RWPE2 (cell line): Measurements from ENCODE around the gene SH3RF1.

ENCODE experiments used
- ATAC-seq: fragments of 200-7000 bp; cut with Tn5 transposase; 3 replicates; pipeline ENCODE4 v1.9.1; 2021; ENCODE audit warnings: low read depth
- DNase-seq: peaks from one replicate; pipeline ENCODE4 v3.0.0-alpha.2; 2020; ENCODE audit warnings: low spot score
- H3K27ac ChIP-seq: fragments of 450-650 bp; 2 replicates; pipeline ENCODE4 v1.5.1; 2017; ENCODE audit warnings: mild to moderate bottlenecking; ENCODE audit not compliant: poor library complexity, severe bottlenecking
- H3K27me3 ChIP-seq: fragments of 250-450 bp; sonication (Bioruptor Pico); 2 replicates; pipeline ENCODE4 v1.5.1; 2021; ENCODE audit warnings: mild to moderate bottlenecking, moderate library complexity; ENCODE audit not compliant: insufficient read depth, poor library complexity, severe bottlenecking
- H3K36me3 ChIP-seq: fragments of 250-450 bp; sonication (Bioruptor Pico); 2 replicates; pipeline ENCODE4 v1.5.1; 2020; ENCODE audit warnings: low read depth, mild to moderate bottlenecking, moderate library complexity
- H3K4me1 ChIP-seq: fragments of 250-450 bp; sonication (Bioruptor Pico); 2 replicates; pipeline ENCODE4 v1.5.1; 2021; ENCODE audit warnings: mild to moderate bottlenecking, moderate library complexity; ENCODE audit not compliant: insufficient read depth, poor library complexity, severe bottlenecking
- H3K4me3 ChIP-seq: fragments of 250-450 bp; sonication (Bioruptor Pico); 2 replicates; pipeline ENCODE4 v1.5.1; 2021; ENCODE audit warnings: mild to moderate bottlenecking, moderate library complexity; ENCODE audit not compliant: severe bottlenecking
- H3K9me3 ChIP-seq: fragments of 250-450 bp; sonication (Bioruptor Pico); 2 replicates; pipeline ENCODE4 v1.5.1; 2021; ENCODE audit warnings: mild to moderate bottlenecking, moderate library complexity; ENCODE audit not compliant: severe bottlenecking
- TF ChIP-seq, protein P1 (sequence below): fragments of 450-650 bp; IDR thresholded peaks from one replicate; pipeline ENCODE4 v1.5.1; 2017; ENCODE audit warnings: mild to moderate bottlenecking, moderate library complexity; ENCODE audit not compliant: poor library complexity, severe bottlenecking

Gene SH3RF1

DNA sequence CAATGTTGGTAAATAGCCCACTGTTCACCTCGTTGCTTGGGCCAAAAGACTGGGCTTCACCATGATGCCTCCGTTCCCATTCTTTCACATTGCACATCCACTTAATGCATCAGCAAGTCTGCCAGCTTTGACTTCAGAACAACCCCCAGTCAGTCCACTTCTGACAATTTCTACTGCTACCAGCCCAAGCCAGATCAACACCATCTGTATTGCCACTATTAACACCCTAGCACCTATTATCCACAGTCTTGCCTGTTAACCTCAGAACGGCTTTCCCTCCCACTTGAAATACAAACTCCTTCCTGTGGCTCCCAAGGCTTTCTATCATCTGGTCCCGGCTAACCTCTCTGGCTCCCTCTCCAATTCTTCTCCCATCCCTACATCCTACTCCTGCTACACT lies 95.7 kb downstream of the SH3RF1 start:
- no peak for DNase-seq
- no peak for ATAC-seq
- Histone ChIP-seq H3K27me3 (no peaks in the 10 kb centered on the region), H3K36me3 (no peaks in the 10 kb centered on the region), H3K9me3 (no peaks in the 10 kb centered on the region), H3K27ac (no peak overlapping the region), H3K4me1 (peaks cover 3% of the 10 kb centered on the region), H3K4me3 (no peak overlapping the region)
- TF ChIP-seq, protein P1, sequence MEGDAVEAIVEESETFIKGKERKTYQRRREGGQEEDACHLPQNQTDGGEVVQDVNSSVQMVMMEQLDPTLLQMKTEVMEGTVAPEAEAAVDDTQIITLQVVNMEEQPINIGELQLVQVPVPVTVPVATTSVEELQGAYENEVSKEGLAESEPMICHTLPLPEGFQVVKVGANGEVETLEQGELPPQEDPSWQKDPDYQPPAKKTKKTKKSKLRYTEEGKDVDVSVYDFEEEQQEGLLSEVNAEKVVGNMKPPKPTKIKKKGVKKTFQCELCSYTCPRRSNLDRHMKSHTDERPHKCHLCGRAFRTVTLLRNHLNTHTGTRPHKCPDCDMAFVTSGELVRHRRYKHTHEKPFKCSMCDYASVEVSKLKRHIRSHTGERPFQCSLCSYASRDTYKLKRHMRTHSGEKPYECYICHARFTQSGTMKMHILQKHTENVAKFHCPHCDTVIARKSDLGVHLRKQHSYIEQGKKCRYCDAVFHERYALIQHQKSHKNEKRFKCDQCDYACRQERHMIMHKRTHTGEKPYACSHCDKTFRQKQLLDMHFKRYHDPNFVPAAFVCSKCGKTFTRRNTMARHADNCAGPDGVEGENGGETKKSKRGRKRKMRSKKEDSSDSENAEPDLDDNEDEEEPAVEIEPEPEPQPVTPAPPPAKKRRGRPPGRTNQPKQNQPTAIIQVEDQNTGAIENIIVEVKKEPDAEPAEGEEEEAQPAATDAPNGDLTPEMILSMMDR, result no peak

DNA sequence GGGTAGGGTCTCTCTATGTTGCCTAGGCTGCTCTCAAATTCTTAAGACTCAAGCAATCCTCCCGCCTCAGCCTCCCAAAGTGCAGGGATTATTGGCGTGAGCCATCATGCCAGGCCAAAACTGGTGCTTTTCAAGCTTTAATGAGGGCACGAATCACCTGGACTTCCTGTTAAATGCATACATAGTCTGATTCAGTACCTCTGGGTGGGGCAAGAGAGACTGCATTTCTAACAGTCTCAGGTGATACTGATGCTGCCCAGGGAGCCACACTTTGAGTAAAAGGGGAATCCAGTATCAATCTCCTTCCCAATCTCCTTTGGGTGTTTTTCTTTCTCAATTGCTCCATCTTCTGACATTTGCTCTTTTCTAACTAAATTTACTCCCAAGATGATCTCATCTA lies 96.5 kb downstream of the SH3RF1 start:
- peaks cover 3% of the 10 kb centered on the region for H3K4me1 ChIP-seq
- H3K27ac ChIP-seq, result no peak overlapping the region
- DNase-seq (no peak), ATAC-seq (peak; percentile 74)
- H3K36me3 ChIP-seq, result no peaks in the 10 kb centered on the region
- no peaks in the 10 kb centered on the region for H3K9me3 ChIP-seq
- TF ChIP-seq, protein P1, result no peak
- no peak overlapping the region for H3K4me3 ChIP-seq
- no peaks in the 10 kb centered on the region for H3K27me3 ChIP-seq

DNA sequence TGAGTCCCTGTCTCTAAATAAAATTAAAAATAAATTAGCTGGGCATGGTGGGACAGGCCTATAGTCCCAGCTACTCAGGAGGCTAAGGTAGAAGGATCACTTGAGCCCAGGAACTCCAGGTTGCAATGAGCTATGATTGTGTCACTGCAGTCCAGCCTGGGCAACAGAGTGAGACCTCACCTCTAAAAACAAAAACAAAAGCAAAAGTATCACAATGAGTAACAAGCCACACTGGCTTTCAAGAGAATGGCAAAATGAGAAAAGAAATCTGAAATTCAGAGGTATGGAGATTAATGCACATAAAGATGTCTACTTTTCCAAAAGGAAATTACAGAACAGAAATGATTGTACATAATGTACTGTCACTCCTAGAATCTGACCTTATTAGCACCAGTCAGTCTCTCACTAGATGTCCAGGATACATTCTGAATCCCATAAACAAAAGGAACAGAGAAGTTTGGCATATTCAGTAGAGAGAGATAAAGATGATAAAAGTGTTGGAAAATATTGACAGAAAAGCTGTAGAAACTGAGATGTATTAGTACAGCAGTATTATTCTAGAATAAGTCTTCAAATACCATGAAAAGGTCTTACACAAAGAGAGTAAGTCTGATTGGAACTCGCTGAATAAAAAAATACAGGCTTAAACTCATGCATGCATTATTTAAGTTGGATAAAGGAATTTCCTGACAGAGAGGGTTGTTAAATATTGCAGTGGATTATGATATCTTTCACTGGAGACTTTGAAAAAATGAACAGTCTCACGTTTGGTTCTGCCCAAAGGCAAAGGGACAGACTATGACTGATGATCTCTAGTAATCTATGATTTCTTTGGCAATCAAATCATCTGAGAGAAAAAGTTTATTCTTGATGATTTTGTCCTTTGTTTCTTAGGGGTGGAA lies 102.5 kb downstream of the SH3RF1 start:
- TF ChIP-seq, protein P1, result no peak
- no peak for DNase-seq
- Histone ChIP-seq H3K36me3 (no peaks in the 10 kb centered on the region), H3K27ac (no peak overlapping the region), H3K27me3 (no peaks in the 10 kb centered on the region), H3K4me1 (no peaks in the 10 kb centered on the region), H3K9me3 (no peaks in the 10 kb centered on the region), H3K4me3 (no peak overlapping the region)
- no peak for ATAC-seq

DNA sequence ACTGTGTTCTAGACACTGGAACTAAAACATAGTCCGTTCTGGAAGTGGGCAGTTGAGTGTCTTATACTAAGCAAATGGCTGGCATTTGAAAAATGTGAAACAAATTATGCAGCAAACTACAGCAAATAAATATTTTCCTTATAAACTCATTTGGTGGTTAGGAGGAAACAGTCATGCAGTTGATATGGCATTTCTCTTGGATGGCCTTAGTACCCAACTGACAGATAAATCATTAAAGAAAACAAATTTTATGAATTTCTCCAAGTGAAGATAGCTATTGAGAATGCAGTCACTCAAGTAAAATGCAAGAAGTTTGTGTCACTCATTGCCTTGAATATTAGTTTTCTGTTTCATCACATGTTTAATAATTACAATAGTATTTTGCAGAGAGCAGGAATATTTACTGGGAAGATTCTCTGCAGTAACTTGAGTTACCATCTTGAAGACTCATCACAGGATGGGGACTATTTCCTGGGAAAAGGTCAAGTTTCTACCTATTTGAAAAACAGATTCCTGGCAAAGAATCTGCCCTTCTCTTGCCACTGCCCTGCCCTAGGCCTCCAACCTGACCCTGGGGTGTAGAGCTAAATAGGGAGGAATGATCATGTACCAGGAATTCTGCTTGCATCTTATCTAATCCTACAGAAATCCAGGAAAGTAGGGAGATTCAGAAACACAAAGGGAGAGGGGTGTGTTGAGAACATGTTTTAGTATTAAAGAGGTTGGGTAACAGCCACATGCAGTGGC lies 105.9 kb downstream of the SH3RF1 start:
- H3K27ac ChIP-seq, result no peak overlapping the region
- ATAC-seq (no peak), DNase-seq (no peak)

More for the DNA sequence above, 105.9 kb downstream of the SH3RF1 start:
- TF ChIP-seq, protein P1, result no peak
- Histone ChIP-seq H3K4me1 (peaks cover 12% of the 10 kb centered on the region), H3K27me3 (no peaks in the 10 kb centered on the region), H3K4me3 (no peak overlapping the region), H3K36me3 (no peaks in the 10 kb centered on the region), H3K9me3 (no peaks in the 10 kb centered on the region)
